Keratinocyte (primary cell): Measurements from ENCODE around the gene SLC6A7. TPM values are rescaled to one million over a fixed set of nuclear protein-coding genes. Genes with fewer than 3 reads are reported as not detected.

Source experiments
- DNase-seq: peaks from one replicate; pipeline ENCODE4 v3.0.0-alpha.2; 2011; ENCODE audit warnings: low read depth, missing footprints, low spot score
- FAIRE-seq: peaks from 2 replicates; lab custom pipeline; 2011; peaks lifted over from hg19 to GRCh38; lab: Jason Lieb, UNC
- H2AFZ ChIP-seq: 2 replicates; pipeline ENCODE4 v1.6.0; 2012; ENCODE audit warnings: low read length, control low read depth, inconsistent platforms; ENCODE audit not compliant: control insufficient read depth
- H3K27ac ChIP-seq: 2 replicates; pipeline ENCODE4 v1.5.1; 2011; ENCODE audit warnings: low read length; ENCODE audit not compliant: control insufficient read depth, insufficient read depth
- H3K27me3 ChIP-seq: 3 replicates; pipeline ENCODE4 v1.6.0; 2011; ENCODE audit warnings: low read length; ENCODE audit not compliant: control insufficient read depth, insufficient read depth; ENCODE audit errors: extremely low read depth
- H3K36me3 ChIP-seq, 2 experiments: 2 replicates in 1 of 2; 3 replicates in 1 of 2; pipeline ENCODE4 v1.5.1; 2011; ENCODE audit warnings: low read length in 2 of 2, mild to moderate bottlenecking in 1 of 2; ENCODE audit not compliant: control insufficient read depth in 2 of 2, insufficient read depth in 2 of 2; ENCODE audit errors: extremely low read depth in 1 of 2
- H3K4me1 ChIP-seq: 3 replicates; pipeline ENCODE4 v1.5.1; 2011; ENCODE audit warnings: low read length; ENCODE audit not compliant: control insufficient read depth, insufficient read depth; ENCODE audit errors: extremely low read depth
- H3K4me2 ChIP-seq: 3 replicates; pipeline ENCODE4 v1.6.0; 2011; ENCODE audit warnings: low read depth, low read length; ENCODE audit not compliant: control insufficient read depth, insufficient read depth; ENCODE audit errors: extremely low read depth
- H3K4me3 ChIP-seq, 3 experiments: fragments of 200-600 bp in 1 of 3; sonication (generic) in 1 of 3; 2 replicates in 2 of 3; 3 replicates in 1 of 3; pipeline ENCODE4 v1.5.1; 2011 to 2016; ENCODE audit warnings: low read length in 3 of 3, mild to moderate bottlenecking in 3 of 3, control low read depth in 2 of 3, inconsistent platforms in 1 of 3, low read depth in 1 of 3, mixed read lengths in 1 of 3, mixed run types in 1 of 3, moderate library complexity in 1 of 3; ENCODE audit not compliant: control insufficient read depth in 2 of 3, insufficient read depth in 2 of 3; ENCODE audit errors: extremely low read depth in 1 of 3
- H3K79me2 ChIP-seq: 2 replicates; pipeline ENCODE4 v1.6.0; 2012; ENCODE audit warnings: low read length; ENCODE audit not compliant: control insufficient read depth, insufficient read depth
- H3K9ac ChIP-seq: 3 replicates; pipeline ENCODE4 v1.6.0; 2011; ENCODE audit warnings: low read length; ENCODE audit not compliant: control insufficient read depth, insufficient read depth; ENCODE audit errors: extremely low read depth
- H3K9me1 ChIP-seq: 3 replicates; pipeline ENCODE4 v1.6.0; 2011; ENCODE audit warnings: low read length; ENCODE audit not compliant: control insufficient read depth, insufficient read depth; ENCODE audit errors: extremely low read depth
- H3K9me3 ChIP-seq: 2 replicates; pipeline ENCODE4 v1.5.1; 2012; ENCODE audit warnings: low read depth, low read length; ENCODE audit not compliant: control insufficient read depth
- H4K20me1 ChIP-seq: 3 replicates; pipeline ENCODE4 v1.6.0; 2011; ENCODE audit warnings: low read length; ENCODE audit not compliant: control insufficient read depth, insufficient read depth; ENCODE audit errors: extremely low read depth
- EZH2 ChIP-seq: IDR thresholded peaks from one replicate; pipeline ENCODE4 v1.6.1; 2012; ENCODE audit warnings: inconsistent platforms, mild to moderate bottlenecking, low read length, moderate library complexity
- dilution Hi-C: fragments of 300-500 bp; cut with MboI; formaldehyde crosslinking; loops from one replicate; pipeline ENCODE4 v1.7.0; 2020; ENCODE audit warnings: low sequenced_read_pairs; ENCODE audit not compliant: extremely low pct_ligation_motif_present
- polyA plus RNA-seq, 5 experiments: library from polyadenylated mRNA; depleted of rRNA in 3 of 5; stranded (reverse) in 3 of 5; stranded (forward) in 1 of 5; unstranded in 1 of 5; fragments of >200 nt; gene quantifications; 1 replicate in 1 of 5; 2 replicates in 3 of 5; 3 replicates in 1 of 5; pipeline versions ENCODE4 v1.2.1 to v1.2.3, GENCODE V29; 2011 to 2012; ENCODE audit warnings: missing spikeins in 2 of 5, low read depth in 1 of 5, low replicate concordance in 1 of 5
- TF ChIP-seq, protein P1 (sequence below), 3 experiments: IDR thresholded peaks in 1 of 3; conservative IDR thresholded peaks in 1 of 3; optimal IDR thresholded peaks in 1 of 3; 2 replicates in 2 of 3; 3 replicates in 1 of 3; pipeline versions ENCODE3 to v1.5.1; 2011; ENCODE audit warnings: low read length in 3 of 3, mild to moderate bottlenecking in 3 of 3, moderate library complexity in 2 of 3, control low read depth in 1 of 3, inconsistent platforms in 1 of 3; ENCODE audit not compliant: insufficient read depth in 2 of 3; ENCODE audit errors: extremely low read depth in 1 of 3

Gene SLC6A7
- polyA plus RNA-seq, 1 donor (not counting 4 experiments of a cell fraction or from before 2014, with no cell fraction given), result not detected

DNA sequence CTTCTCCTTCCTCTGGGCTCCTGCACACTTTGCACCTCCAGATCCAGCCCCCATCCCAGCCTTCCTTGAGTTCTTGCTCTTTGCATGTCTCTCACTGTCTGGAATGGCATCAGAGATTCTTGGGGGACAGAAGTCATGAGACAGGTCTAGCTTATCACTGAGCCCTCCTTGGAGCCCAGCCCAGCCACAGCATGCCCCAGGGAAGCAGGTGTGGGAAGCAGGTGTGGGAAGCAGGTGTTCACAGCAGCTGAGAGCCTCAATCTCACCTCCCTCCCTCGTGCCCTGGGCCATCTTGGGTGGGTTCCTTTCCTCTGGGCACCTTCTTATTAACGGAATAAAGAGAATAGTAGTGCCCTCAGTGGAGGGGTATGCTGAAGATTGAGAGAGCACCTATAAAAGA is 27.2 kb downstream of the SLC6A7 start:
- Histone ChIP-seq H3K4me1 (no peaks in the 10 kb centered on the region), H2AFZ (no peak overlapping the region), H3K9ac (no peak overlapping the region), H3K79me2 (no peaks in the 10 kb centered on the region), H3K27me3 (peaks cover 11% of the 10 kb centered on the region), H3K27ac (no peak overlapping the region), H3K36me3 (no peaks in the 10 kb centered on the region), H3K4me3 (no peak overlapping the region), H3K9me3 (no peaks in the 10 kb centered on the region), H3K9me1 (no peaks in the 10 kb centered on the region), H3K4me2 (no peak overlapping the region), H4K20me1 (no peaks in the 10 kb centered on the region)
- TF ChIP-seq, protein P1, sequence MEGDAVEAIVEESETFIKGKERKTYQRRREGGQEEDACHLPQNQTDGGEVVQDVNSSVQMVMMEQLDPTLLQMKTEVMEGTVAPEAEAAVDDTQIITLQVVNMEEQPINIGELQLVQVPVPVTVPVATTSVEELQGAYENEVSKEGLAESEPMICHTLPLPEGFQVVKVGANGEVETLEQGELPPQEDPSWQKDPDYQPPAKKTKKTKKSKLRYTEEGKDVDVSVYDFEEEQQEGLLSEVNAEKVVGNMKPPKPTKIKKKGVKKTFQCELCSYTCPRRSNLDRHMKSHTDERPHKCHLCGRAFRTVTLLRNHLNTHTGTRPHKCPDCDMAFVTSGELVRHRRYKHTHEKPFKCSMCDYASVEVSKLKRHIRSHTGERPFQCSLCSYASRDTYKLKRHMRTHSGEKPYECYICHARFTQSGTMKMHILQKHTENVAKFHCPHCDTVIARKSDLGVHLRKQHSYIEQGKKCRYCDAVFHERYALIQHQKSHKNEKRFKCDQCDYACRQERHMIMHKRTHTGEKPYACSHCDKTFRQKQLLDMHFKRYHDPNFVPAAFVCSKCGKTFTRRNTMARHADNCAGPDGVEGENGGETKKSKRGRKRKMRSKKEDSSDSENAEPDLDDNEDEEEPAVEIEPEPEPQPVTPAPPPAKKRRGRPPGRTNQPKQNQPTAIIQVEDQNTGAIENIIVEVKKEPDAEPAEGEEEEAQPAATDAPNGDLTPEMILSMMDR (optimal IDR thresholded peaks at IDR 0.05 in 1 of 3, IDR thresholded peaks at IDR 0.05 in 1 of 3, conservative IDR thresholded peaks at IDR 0.05 in 1 of 3; ENCODE audit: extremely low read depth in 1 of 3, insufficient read depth in 2 of 3, low read length in 3 of 3), result no peak
- TF ChIP-seq EZH2, result no peak
- dilution Hi-C loops, result no loop called here
- FAIRE-seq, result no peak
- no peak for DNase-seq

DNA sequence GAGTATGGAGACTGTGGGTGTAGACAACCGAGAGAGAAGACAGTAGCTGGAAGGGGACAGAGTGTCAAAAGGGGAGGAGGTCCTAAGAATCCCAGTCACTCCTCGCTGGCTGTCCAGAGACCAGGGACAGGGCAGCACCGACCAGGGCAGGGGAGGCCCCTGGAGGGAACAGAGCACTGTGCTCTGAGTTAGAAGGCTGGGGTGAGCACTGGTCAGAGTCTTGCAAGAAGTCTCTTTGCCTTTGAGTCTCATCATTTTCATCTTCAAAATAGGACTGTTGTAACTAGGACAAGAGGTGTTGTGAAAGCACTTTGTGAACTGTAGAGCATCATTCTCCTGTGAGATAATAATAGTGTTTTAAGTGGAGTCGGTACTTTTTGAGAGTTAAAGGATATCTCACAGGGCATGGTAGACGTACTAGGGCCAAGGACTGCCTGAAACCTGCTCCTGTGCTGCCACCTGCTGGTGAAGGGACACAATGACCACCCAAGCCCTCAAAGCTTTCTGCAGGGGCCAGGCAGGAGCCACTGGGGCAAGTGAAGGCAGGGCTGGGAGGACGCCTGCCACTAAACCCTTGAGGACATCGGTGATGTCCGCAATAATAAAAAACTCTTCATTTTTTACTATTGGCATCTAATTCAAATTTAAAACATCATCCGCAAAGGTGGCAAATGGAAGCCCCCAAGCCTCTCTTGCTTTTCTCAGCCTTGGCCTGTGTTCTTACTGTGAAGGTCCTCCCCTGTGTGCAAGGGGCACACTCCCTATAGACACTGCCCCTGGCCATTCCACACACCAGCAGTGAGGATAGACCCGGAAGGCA is 28.2 kb downstream of the SLC6A7 start:
- Histone ChIP-seq H3K9me3 (no peaks in the 10 kb centered on the region), H3K9me1 (no peaks in the 10 kb centered on the region), H4K20me1 (no peaks in the 10 kb centered on the region), H3K4me3 (no peak overlapping the region), H3K36me3 (no peaks in the 10 kb centered on the region), H3K27ac (no peak overlapping the region), H3K9ac (no peak overlapping the region), H2AFZ (no peak overlapping the region), H3K27me3 (peaks cover 11% of the 10 kb centered on the region), H3K4me1 (no peaks in the 10 kb centered on the region), H3K79me2 (no peaks in the 10 kb centered on the region), H3K4me2 (no peak overlapping the region)
- TF ChIP-seq EZH2, result no peak
- TF ChIP-seq, protein P1 (optimal IDR thresholded peaks at IDR 0.05 in 1 of 3, IDR thresholded peaks at IDR 0.05 in 1 of 3, conservative IDR thresholded peaks at IDR 0.05 in 1 of 3; ENCODE audit: extremely low read depth in 1 of 3, insufficient read depth in 2 of 3, low read length in 3 of 3), result peak in 2 of 3 experiments; percentile 84 to 86
- dilution Hi-C loops, result no loop called here
- DNase-seq (peak; percentile 35), FAIRE-seq (peak; percentile 86)
